RWPE1 (cell line): Measurements from ENCODE around the gene ANKRD34A.
A peak's percentile ranks its signal among the peaks of the same experiment; 100 is the strongest.
"Not testable (repeated sequence)": the region's sequence is repeated elsewhere in the genome, so short reads cannot be mapped to it uniquely, and the experiment has no call there.

Source experiments
- CTCF ChIA-PET: fragments of 350-600 bp; sonication (Branson Sonifier 250); formaldehyde crosslinking; extraction: SDS; loops from one replicate; lab custom pipeline; 2021; lab: Yijun Ruan, JAX
- POLR2A ChIA-PET: fragments of 400-600 bp; formaldehyde crosslinking; extraction: SDS; loops from one replicate; lab custom pipeline; 2020; ENCODE audit warnings: antibody characterized with exemption; ENCODE audit not compliant: low non-redundant PET; lab: Yijun Ruan, JAX
- DNase-seq: peaks from one replicate; pipeline ENCODE4 v3.0.0; 2012; ENCODE audit warnings: low spot score
- H3K27ac ChIP-seq: fragments of 450-650 bp; 2 replicates; pipeline ENCODE4 v1.5.1; 2017
- CTCF ChIP-seq: fragments of 450-650 bp; conservative IDR thresholded peaks from 2 replicates; pipeline ENCODE4 v1.5.1; 2017; ENCODE audit warnings: low read depth, mild to moderate bottlenecking

ANKRD34A gene

GRCh38 chr1:145944532-145944931, 19.8 kb downstream of the ANKRD34A start:
- no peak for TF ChIP-seq CTCF
- DNase-seq, result no peak
- H3K27ac ChIP-seq, result no peak overlapping the region
- ChIA-PET POLR2A (no interaction called here), CTCF (no interaction called here)

GRCh38 chr1:145942871-145943270, 21.5 kb downstream of the ANKRD34A start:
- no peak for TF ChIP-seq CTCF
- ChIA-PET CTCF (no interaction called here), POLR2A (no interaction called here)
- no peak for DNase-seq
- no peak overlapping the region for H3K27ac ChIP-seq

GRCh38 chr1:145942405-145942804, 22.0 kb downstream of the ANKRD34A start:
- no peak for TF ChIP-seq CTCF
- DNase-seq, result no peak
- CTCF ChIA-PET, result no interaction called here
- POLR2A ChIA-PET, result no interaction called here
- H3K27ac ChIP-seq, result no peak overlapping the region

- no peak for TF ChIP-seq CTCF
- DNase-seq, result no peak
- ChIA-PET POLR2A (no interaction called here), CTCF (no interaction called here)
- no peak overlapping the region for H3K27ac ChIP-seq
Observed at GRCh38 chr1:145937436-145937835, 26.9 kb downstream of the ANKRD34A start.

- no peak for TF ChIP-seq CTCF
- POLR2A ChIA-PET, result no interaction called here
- CTCF ChIA-PET, result no interaction called here
- no peak for DNase-seq
- H3K27ac ChIP-seq, result peak overlapping the region; percentile 40; the same call in 1 of the 2 replicates
Observed at GRCh38 chr1:145936247-145936646, 28.1 kb downstream of the ANKRD34A start.

- CTCF ChIA-PET, result no interaction called here
- H3K27ac ChIP-seq, result no peak overlapping the region
- POLR2A ChIA-PET, result no interaction called here
- TF ChIP-seq CTCF, result no peak
- no peak for DNase-seq
Observed at GRCh38 chr1:145935708-145936107, 28.7 kb downstream of the ANKRD34A start.

GRCh38 chr1:145932522-145933009, 31.8 kb downstream of the ANKRD34A start:
- POLR2A ChIA-PET, DNase-seq, H3K27ac ChIP-seq, CTCF ChIA-PET: not testable (repeated sequence)
